Lung microvascular endothelial cell (primary cell): ENCODE measurements around the gene SOX9. TPM values are rescaled to one million over a fixed set of nuclear protein-coding genes. Genes with fewer than 3 reads are reported as not detected.
A peak's percentile ranks its signal among the peaks of the same experiment; 100 is the strongest.
"Not testable (repeated sequence)": the region's sequence is repeated elsewhere in the genome, so short reads cannot be mapped to it uniquely, and the experiment has no call there.

Experiments used
- DNase-seq, 2 donors: peaks; one replicate each; pipeline versions ENCODE4 v3.0.0 to v3.0.0-alpha.2; 2010; ENCODE audit warnings: low read depth in 2 of 2
- total RNA-seq: library from RNA; depleted of rRNA; stranded (reverse); fragments of >200 nt; gene quantifications from 2 replicates; pipeline ENCODE4 v1.2.1, GENCODE V29; 2014

SOX9 gene
- total RNA-seq, 1 donor from 2014 or later = not detected

DNA sequence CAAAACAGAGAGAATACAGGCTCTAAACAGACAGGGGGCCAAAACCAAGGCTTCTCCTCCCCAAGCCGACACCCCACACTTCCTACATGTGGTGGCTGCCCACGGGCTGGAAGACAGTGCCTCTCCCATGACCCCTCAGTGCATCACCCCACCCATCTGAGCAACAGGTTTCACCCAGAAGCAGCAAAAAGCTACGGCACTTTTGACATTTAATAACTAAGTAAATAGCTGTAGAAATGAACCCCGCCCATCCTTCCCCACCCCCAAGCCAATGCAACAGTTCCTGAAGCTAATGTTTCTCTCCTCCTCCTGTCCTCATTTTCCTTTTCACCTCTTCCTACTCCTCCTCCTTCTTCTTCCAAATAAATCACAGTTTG, 9.9 kb upstream of the SOX9 start:
- no peak for DNase-seq

DNA sequence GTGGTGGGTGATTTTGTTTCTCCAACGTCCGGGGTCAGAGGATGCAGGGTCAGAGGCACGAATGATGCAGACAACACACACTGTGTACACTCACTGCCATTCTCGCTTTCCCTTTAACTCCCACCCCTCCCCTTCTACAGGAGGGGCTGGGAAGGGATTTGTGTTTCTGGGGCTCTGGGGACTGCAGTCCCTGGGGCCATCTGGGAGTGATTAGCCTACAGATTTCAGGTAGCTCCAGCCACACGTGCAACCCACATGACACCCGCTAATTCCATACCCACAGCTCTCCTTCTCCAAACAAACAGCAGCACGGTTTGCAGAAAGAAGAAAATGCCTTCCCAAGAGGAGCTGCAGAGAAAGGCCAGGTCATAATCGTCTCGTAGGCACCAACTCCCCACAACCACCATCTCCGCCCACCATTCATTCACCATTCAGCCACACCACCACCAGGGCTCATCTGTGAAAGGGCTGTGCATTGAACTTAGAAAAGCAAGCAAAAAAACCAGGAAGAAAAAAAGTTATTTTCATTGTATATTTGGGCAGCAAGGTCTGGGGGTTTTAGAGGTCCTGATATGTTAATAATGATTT, 9.4 kb upstream of the SOX9 start:
- DNase-seq = no peak

DNA sequence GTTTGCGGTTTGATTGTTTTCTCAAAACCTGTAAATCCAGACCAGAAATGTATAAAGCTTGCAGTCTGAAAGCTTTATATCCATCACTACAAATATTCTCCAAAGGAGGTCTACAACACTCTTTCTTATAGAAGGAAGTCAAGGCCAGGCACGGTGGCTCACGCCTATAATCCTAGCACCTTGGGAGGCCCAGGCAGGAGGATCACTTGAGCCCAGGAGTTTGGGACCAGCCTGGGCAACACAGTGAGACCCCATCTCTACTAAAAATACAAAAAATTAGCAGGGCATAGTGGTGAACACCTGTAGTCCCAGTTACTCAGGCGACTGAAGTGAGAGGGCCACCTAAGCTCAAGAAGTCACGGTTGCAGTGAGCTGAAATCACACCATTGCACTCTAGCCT, 8.9 kb upstream of the SOX9 start:
- not testable (repeated sequence) for DNase-seq

DNA sequence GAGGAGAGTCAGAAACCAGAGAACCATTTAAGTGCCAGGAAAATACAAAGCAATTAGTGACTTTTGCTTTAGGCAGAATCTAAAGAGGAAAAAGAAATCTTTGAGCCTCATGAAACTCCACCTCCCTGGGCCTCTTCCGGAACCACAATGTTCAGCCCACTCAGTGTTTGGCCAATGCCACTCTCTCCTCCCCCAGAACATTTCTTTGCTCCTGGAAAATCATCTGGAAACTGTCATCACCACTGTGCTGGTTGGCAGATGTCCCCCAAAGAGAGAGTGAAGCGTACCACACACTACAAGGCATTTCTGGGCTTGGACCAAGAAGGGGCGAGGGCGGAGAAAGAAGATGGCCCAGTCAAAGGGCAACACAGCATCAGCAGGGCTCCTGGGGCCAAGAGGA, 7.1 kb upstream of the SOX9 start:
- no peak for DNase-seq

DNA sequence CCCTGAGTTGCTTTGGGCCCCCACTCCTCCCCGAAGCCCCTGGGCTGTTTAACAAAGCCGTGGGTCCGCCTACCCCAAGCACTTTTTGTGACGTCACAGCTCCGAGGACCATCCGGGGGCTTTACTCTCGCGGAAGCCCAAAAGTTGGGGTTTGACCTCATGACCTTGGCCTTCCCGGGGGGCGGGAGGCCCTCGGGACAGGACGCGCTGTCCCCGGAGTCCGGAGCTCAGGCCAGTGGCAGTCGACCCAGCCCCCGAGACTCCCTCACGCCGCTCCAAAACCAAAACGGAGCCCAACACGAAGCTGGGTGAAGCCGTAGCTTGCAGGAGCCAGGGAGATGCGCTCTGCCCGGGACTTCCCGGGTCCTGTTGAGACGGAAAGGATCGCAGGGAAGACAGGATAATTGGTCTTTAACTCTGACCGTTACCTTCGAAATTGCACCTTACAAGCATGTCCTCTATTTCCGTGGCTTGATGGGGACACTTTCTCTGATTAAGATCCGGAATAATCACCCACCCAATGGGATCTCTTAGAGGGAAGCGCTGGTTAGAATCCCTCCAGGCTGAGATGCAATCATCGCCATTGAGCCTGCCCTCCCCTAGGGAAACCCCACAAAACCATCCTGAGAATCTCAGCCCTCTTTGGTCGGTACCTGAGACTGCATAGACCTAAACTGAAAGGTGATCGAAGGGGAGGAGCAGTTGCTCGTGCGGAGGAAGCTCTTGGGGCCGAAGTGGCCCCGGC, 4.9 kb upstream of the SOX9 start:
- no peak for DNase-seq

DNA sequence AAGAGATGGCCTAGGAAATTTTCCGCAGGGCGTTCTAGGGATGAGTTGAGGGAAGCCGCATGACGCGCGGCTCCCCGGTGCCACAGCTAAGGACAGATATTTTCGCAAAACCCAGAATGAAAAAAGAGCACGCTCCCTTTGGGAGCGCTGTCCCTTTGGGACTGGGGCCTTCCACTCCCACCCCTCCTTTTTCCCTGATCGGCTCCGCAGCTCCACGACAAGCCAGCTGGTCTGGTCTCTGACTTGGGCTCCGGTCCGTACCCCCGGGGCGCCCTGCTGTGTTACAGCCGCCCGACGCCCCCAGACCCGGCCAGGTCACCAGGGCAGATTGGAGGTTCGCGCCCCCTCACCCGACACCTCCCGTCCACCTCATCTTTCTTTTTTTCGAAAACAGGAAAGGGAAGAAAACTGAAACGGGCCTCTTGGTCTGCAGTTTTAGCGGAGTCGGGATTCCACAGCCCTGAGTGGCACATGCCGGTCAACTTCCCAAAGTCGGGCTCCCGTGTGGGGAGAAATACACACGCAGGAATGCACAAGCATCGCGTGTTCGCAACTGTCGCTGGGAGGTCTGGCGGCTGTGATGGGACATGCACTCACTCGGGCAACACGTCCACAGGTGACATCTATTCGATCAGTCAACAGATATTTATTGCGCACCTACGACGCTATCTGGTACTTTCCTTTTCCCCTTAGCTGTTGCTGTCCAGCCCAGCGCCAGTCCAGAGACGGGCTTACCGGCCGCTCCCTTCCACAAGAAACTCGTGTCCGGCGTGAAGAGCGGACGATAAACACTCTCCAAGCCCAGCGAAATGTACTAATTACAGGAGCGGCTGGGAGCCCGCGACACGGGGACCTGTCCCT, 3.9 kb upstream of the SOX9 start:
- DNase-seq = no peak

DNA sequence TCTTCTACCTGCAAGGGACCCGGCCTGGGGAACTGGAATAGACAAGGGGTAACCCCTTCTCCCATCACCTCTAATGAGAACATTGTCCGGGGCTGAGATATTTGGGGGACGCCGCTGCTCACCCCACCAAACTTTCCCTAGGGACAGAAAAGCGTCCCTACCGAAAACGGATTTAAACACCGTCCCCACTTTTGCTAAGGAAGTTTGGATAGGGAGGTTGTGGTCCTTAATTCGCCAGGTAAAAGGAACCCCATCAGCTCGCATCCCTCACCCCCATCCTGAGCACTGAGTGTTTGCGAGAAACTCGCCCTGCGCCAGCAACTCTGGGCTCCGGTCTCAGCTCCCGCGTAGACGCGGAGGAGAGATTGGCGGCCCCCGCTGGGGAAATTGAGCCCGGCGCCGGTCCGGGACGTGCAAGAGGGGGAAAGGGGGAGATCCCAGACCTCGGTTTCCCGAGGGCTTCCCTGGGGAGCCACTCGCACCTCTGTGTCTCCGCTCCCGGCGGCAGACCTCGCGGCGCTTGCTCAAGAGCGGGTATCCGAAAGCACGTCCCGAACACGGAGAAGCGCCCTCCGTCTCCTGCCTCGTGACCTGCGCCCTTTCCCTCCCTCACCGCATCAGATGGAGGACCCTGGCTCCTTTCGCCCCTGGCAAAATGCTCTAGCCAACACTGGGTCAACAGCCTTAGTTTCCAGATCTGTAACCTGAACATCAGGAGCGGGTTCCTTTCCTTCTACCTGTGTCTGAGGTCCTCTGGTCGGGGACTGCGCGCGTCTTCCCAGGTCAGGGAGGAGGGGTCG, 3.1 kb upstream of the SOX9 start:
- DNase-seq = no peak

DNA sequence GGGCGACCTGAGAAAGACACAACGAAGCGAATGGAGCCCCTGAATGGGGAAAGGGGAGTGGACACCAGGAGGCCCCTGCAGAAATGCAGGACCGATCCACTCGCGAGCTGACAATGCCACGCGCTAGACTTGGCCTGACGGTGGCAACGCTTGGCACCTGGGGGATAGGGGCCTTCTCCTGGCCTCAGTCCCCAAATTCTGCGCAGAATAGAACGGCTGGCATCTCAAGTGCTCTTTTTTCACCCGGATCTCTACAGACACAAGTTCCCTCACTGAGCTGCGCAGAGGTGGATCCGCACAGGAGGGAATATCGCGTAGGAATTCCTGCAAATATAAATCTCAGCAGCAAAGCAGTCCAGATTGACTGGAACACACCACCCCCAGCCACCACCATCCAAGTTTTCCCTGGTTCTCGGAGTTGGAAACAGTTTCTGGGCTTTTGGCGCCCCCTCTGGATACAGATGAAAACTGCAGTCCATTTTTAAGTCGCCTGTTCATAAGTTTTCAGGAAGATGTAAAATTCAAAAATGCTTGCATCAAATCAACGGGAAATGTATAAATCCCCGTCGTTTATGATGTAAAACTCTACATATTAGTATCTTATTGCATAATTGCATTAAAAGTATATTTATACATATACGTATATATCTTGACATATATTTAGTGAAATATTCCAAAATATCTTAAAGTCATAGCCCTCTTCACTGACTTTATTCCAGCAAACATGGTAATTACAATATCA, 2.3 kb upstream of the SOX9 start:
- peak; percentile 59 to 64 for DNase-seq

DNA sequence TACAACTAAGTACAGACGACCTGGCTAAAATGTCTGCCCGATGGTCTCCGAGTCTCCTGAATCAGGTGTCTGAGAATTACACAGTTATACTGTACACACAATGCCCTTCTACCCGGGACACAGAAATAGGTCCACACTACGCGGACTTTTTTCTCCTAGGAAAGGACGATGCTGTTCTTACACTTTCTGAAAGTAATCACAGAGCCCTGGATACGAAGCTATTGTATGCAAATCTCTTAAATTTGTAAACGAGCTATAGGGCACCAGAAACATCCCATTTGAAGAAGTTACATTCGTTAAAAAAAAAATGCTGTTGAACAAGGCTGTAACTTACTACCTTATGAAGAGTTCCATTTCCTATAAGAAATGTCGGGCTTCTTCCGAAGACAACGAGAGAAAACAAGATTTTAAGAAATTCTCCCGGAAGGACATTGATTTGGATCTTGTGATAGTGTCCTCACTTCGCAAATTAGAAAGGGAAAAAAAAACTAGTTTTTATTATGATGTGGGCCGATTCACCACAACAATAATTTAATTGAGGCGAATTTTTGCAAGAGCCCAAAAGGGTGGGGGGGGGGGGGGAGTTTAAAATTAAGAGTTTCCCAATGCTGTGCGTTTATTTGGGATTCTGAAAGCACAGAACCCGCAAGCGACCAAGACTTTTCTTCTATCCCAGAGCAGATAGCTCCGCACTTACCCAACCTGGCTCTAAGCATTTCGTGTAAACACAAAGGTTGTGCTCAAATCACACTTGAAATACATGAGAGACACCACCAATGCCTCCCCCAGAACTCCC, 1.5 kb upstream of the SOX9 start:
- DNase-seq = no peak

DNA sequence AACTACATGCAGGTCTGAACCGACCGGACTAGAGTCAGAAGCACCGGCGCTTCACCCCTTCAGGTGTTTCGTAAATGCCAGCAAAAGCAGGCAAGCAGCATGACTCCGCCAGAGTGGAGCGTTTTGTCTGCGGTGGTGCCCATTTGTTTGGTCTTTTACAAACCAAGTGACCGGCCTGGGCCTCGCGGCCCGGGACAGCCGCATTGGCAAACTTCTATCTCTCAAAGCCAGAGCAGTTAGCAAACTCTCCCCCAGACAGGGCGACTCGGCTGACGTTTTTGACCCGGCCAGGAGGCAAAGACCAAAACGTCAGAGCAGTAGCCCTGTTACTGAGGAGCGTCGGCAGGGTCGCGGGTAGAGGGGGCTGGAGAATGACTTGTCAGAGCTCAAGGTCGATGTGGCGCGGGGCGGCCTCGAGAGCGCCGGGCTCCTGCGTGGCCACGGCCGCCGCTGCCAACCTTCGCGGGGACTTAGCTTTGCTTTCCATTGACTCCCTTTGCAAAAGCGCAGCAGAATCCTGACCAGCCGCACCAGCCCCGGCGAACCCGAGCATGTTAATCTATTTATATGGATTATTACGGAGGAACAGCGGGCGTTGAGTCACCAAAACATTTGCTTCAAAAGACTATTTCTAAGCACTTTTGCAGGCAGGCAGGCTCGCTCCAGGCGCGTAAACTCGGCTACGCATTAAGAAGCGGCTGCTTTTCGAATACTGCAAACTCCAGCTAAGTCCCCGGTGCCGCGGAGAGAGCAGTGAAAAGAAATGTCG, 763 bp upstream of the SOX9 start:
- no peak for DNase-seq

DNA sequence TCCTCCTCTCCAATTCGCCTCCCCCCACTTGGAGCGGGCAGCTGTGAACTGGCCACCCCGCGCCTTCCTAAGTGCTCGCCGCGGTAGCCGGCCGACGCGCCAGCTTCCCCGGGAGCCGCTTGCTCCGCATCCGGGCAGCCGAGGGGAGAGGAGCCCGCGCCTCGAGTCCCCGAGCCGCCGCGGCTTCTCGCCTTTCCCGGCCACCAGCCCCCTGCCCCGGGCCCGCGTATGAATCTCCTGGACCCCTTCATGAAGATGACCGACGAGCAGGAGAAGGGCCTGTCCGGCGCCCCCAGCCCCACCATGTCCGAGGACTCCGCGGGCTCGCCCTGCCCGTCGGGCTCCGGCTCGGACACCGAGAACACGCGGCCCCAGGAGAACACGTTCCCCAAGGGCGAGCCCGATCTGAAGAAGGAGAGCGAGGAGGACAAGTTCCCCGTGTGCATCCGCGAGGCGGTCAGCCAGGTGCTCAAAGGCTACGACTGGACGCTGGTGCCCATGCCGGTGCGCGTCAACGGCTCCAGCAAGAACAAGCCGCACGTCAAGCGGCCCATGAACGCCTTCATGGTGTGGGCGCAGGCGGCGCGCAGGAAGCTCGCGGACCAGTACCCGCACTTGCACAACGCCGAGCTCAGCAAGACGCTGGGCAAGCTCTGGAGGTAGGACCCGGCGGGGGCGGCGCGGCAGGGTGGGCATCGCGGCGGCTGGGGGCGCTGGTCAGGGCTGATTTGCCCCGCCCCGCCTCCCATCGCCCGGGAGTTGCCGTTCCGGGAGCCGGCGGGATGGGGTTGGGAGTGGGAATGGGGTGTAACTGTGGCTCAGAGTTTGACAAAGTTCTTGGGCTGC, 567 bp downstream of the SOX9 start:
- no peak for DNase-seq

DNA sequence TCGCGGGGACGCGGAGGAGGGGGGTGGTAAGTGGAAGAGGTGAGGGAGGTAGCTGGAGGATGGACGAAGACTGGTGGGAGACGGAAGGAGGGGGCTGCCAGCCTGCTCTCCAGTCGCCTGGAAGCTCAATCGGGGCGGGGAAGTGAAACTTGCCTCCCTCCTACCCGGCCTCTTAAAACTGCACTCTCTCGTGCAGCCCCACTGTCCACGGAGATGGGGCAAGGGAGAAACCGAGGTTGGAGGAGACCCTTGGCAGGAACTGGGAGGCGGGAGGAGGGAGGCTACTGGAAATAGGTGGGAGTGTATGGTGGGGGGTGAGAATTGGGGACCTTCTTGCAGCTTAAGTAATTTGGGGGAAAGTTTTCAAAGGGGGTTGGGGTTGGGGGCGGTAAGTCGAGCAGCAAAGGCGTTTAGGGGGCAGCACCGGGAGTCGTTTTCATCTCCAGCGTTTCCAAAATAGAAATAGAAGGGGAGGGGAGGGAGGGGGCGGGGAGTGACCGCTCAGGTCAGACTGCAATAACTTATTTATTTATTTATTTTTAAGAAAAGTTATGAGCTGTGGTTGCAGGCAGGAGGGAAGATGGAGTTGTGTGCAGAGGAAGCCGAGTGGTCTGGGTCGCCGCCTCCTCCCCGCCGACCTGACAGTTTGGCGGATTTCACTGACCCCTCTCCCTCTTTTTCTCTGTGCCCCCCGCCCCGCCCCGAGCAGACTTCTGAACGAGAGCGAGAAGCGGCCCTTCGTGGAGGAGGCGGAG, 1.4 kb downstream of the SOX9 start:
- no peak for DNase-seq

DNA sequence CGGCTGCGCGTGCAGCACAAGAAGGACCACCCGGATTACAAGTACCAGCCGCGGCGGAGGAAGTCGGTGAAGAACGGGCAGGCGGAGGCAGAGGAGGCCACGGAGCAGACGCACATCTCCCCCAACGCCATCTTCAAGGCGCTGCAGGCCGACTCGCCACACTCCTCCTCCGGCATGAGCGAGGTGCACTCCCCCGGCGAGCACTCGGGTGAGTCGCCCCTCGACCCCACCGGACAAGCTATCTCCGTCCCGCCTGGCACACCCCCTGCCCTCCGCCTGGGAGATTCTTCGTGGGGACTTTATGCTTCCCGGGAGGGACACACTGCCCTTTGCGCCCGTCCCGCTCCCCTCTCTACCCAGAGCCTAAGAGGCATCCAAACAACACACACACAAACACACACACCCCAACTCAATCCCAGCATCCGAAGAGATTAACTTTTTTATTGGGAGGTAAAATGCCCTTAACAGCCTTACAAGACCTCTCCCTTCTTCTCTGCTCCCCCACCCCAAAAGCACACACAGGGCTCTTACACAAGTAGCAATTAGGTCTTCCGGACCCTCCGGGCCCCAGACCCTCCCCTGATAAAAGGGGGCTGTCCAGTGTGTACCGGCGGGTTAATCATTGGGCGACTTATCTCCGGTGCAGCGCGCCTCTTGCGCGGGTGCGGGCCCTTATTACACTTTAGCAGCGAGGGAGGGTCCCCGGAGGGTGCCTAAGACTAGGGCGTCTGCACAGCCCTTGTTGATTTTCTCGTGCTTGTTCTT, 2.1 kb downstream of the SOX9 start:
- no peak for DNase-seq

DNA sequence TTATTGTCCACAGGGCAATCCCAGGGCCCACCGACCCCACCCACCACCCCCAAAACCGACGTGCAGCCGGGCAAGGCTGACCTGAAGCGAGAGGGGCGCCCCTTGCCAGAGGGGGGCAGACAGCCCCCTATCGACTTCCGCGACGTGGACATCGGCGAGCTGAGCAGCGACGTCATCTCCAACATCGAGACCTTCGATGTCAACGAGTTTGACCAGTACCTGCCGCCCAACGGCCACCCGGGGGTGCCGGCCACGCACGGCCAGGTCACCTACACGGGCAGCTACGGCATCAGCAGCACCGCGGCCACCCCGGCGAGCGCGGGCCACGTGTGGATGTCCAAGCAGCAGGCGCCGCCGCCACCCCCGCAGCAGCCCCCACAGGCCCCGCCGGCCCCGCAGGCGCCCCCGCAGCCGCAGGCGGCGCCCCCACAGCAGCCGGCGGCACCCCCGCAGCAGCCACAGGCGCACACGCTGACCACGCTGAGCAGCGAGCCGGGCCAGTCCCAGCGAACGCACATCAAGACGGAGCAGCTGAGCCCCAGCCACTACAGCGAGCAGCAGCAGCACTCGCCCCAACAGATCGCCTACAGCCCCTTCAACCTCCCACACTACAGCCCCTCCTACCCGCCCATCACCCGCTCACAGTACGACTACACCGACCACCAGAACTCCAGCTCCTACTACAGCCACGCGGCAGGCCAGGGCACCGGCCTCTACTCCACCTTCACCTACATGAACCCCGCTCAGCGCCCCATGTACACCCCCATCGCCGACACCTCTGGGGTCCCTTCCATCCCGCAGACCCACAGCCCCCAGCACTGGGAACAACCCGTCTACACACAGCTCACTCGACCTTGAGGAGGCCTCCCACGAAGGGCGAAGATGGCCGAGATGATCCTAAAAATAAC, 3.0 kb downstream of the SOX9 start:
- no peak for DNase-seq

DNA sequence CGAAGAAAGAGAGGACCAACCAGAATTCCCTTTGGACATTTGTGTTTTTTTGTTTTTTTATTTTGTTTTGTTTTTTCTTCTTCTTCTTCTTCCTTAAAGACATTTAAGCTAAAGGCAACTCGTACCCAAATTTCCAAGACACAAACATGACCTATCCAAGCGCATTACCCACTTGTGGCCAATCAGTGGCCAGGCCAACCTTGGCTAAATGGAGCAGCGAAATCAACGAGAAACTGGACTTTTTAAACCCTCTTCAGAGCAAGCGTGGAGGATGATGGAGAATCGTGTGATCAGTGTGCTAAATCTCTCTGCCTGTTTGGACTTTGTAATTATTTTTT, 3.6 kb downstream of the SOX9 start:
- no peak for DNase-seq

DNA sequence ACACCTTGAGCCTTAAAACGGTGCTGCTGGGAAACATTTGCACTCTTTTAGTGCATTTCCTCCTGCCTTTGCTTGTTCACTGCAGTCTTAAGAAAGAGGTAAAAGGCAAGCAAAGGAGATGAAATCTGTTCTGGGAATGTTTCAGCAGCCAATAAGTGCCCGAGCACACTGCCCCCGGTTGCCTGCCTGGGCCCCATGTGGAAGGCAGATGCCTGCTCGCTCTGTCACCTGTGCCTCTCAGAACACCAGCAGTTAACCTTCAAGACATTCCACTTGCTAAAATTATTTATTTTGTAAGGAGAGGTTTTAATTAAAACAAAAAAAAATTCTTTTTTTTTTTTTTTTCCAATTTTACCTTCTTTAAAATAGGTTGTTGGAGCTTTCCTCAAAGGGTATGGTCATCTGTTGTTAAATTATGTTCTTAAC, 4.4 kb downstream of the SOX9 start:
- DNase-seq = no peak
